HEK293 (cell line): ENCODE measurements around the gene DPYD.

Experiments
- CTCF ChIA-PET: fragments of 350-600 bp; formaldehyde crosslinking; extraction: SDS; loops from one replicate; lab custom pipeline; 2021; ENCODE audit warnings: antibody characterized with exemption; lab: Yijun Ruan, JAX
- POLR2A ChIA-PET: fragments of 300-600 bp; formaldehyde crosslinking; extraction: SDS; loops from one replicate; lab custom pipeline; 2020; ENCODE audit warnings: antibody characterized with exemption, inconsistent platforms; lab: Yijun Ruan, JAX
- H3K27ac ChIP-seq: fragments of 200-500 bp; sonication (Bioruptor generic); 2 replicates; pipeline ENCODE4 v1.5.1; 2014; ENCODE audit warnings: low read depth, low read length, control low read depth, inconsistent platforms; ENCODE audit errors: extremely low read depth
- H3K36me3 ChIP-seq, 2 experiments: fragments of 200-500 bp in 1 of 2; sonication (Bioruptor generic) in 1 of 2; 1 replicate in 1 of 2; 2 replicates in 1 of 2; pipeline ENCODE4 v1.5.1; 2014 to 2017; ENCODE audit warnings: inconsistent platforms in 2 of 2, low read length in 2 of 2; ENCODE audit not compliant: control insufficient read depth in 2 of 2, insufficient read depth in 1 of 2
- H3K4me1 ChIP-seq: fragments of 200-500 bp; sonication (Bioruptor generic); 2 replicates; pipeline ENCODE4 v1.5.1; 2014; ENCODE audit warnings: mild to moderate bottlenecking, low read length, inconsistent platforms; ENCODE audit not compliant: control insufficient read depth, insufficient read depth
- H3K4me3 ChIP-seq: 2 replicates; pipeline ENCODE4 v1.5.1; 2011; ENCODE audit warnings: low read depth, mild to moderate bottlenecking, control low read depth, low read length, moderate library complexity
- H3K9me3 ChIP-seq: fragments of 200-500 bp; sonication (Bioruptor generic); 2 replicates; pipeline ENCODE4 v1.5.1; 2014; ENCODE audit warnings: low read depth, low read length, inconsistent platforms; ENCODE audit not compliant: control insufficient read depth, insufficient read depth
- MYNN ChIP-seq: fragments of 450-650 bp; formaldehyde crosslinking; IDR thresholded peaks from 2 replicates; pipeline ENCODE4 v1.5.1; 2016; ENCODE audit warnings: missing biosample characterization, missing genetic modification characterization, borderline replicate concordance
- OVOL3 ChIP-seq: fragments of 450-650 bp; formaldehyde crosslinking; IDR thresholded peaks from 2 replicates; pipeline ENCODE4 v1.5.1; 2016; ENCODE audit warnings: missing biosample characterization, missing genetic modification characterization
- PRDM1 ChIP-seq: fragments of 450-650 bp; formaldehyde crosslinking; IDR thresholded peaks from 2 replicates; pipeline ENCODE4; 2016; ENCODE audit warnings: missing biosample characterization, missing genetic modification characterization
- PRDM4 ChIP-seq: fragments of 450-650 bp; formaldehyde crosslinking; IDR thresholded peaks from 2 replicates; pipeline ENCODE4 v1.5.1; 2017; ENCODE audit warnings: missing biosample characterization, missing genetic modification characterization
- SP3 ChIP-seq: fragments of 450-650 bp; formaldehyde crosslinking; IDR thresholded peaks from 2 replicates; pipeline ENCODE4 v1.5.1; 2016; ENCODE audit warnings: missing biosample characterization, missing genetic modification characterization
- YY1 ChIP-seq: fragments of 450-650 bp; formaldehyde crosslinking; IDR thresholded peaks from 2 replicates; pipeline ENCODE4 v1.5.1; 2018; ENCODE audit warnings: missing biosample characterization, missing genetic modification characterization
- ZNF112 ChIP-seq: fragments of 450-650 bp; formaldehyde crosslinking; IDR thresholded peaks from 2 replicates; pipeline ENCODE4 v1.5.0; 2017; ENCODE audit warnings: missing biosample characterization, missing genetic modification characterization
- ZNF121 ChIP-seq: fragments of 450-650 bp; formaldehyde crosslinking; IDR thresholded peaks from 2 replicates; pipeline ENCODE4 v1.5.1; 2016; ENCODE audit warnings: missing biosample characterization, missing genetic modification characterization
- ZNF138 ChIP-seq: fragments of 450-650 bp; formaldehyde crosslinking; IDR thresholded peaks from 2 replicates; pipeline ENCODE4 v1.5.1; 2016; ENCODE audit warnings: missing biosample characterization, missing genetic modification characterization, borderline replicate concordance
- ZNF292 ChIP-seq: fragments of 450-650 bp; formaldehyde crosslinking; IDR thresholded peaks from 2 replicates; pipeline ENCODE4 v1.5.1; 2016; ENCODE audit warnings: low read depth, missing biosample characterization, missing genetic modification characterization, borderline replicate concordance
- ZNF341 ChIP-seq: fragments of 450-650 bp; formaldehyde crosslinking; IDR thresholded peaks from 2 replicates; pipeline ENCODE4; 2016; ENCODE audit warnings: low read depth, missing biosample characterization, missing genetic modification characterization
- ZNF354C ChIP-seq: fragments of 450-650 bp; formaldehyde crosslinking; IDR thresholded peaks from 2 replicates; pipeline ENCODE4 v1.5.1; 2016; ENCODE audit warnings: missing biosample characterization, missing genetic modification characterization, low read depth, borderline replicate concordance
- ZNF366 ChIP-seq: fragments of 450-650 bp; formaldehyde crosslinking; conservative IDR thresholded peaks from 2 replicates; pipeline ENCODE4 v1.5.1; 2016; ENCODE audit warnings: missing biosample characterization, missing genetic modification characterization
- ZNF423 ChIP-seq: fragments of 450-650 bp; formaldehyde crosslinking; IDR thresholded peaks from 2 replicates; pipeline ENCODE4 v1.5.1; 2016; ENCODE audit warnings: missing biosample characterization, missing genetic modification characterization
- ZNF510 ChIP-seq: fragments of 450-650 bp; formaldehyde crosslinking; IDR thresholded peaks from 2 replicates; pipeline ENCODE4 v1.5.1; 2018; ENCODE audit warnings: mild to moderate bottlenecking, missing genetic modification characterization, missing biosample characterization; ENCODE audit not compliant: insufficient replicate concordance
- ZNF544 ChIP-seq: fragments of 450-650 bp; formaldehyde crosslinking; IDR thresholded peaks from 2 replicates; pipeline ENCODE4 v1.5.0; 2017; ENCODE audit warnings: missing biosample characterization, missing genetic modification characterization
- ZNF548 ChIP-seq: fragments of 450-650 bp; formaldehyde crosslinking; IDR thresholded peaks from 2 replicates; pipeline ENCODE4 v1.5.1; 2016; ENCODE audit warnings: missing biosample characterization, missing genetic modification characterization
- ZNF626 ChIP-seq: fragments of 450-650 bp; sonication (Bioruptor Pico); formaldehyde crosslinking; IDR thresholded peaks from 2 replicates; pipeline ENCODE4 v1.5.1; 2018; ENCODE audit warnings: missing biosample characterization, missing genetic modification characterization, inconsistent platforms
- ZNF768 ChIP-seq: fragments of 450-650 bp; formaldehyde crosslinking; IDR thresholded peaks from 2 replicates; pipeline ENCODE4 v1.5.1; 2018; ENCODE audit warnings: missing biosample characterization, mild to moderate bottlenecking, missing genetic modification characterization
- ZNF830 ChIP-seq: fragments of 450-650 bp; IDR thresholded peaks from 2 replicates; pipeline ENCODE4 v1.5.0; 2018; ENCODE audit warnings: missing biosample characterization, missing genetic modification characterization, low read depth, mild to moderate bottlenecking, moderate library complexity
- ZSCAN5A ChIP-seq: fragments of 450-650 bp; formaldehyde crosslinking; IDR thresholded peaks from 2 replicates; pipeline ENCODE4 v1.5.1; 2016; ENCODE audit warnings: missing biosample characterization, missing genetic modification characterization

The DPYD gene

GRCh38 chr1:97538113-97538512 lies 382.7 kb downstream of the DPYD start:
- ChIA-PET POLR2A (no interaction called here), CTCF (interaction anchor here (0.5 to 1.0 kb wide), 2 partner anchors 13 to 459 kb away, joined by 3 to 4 read pairs; no protein-coding TSS in a partner anchor)
- Histone ChIP-seq H3K4me3 (no peak overlapping the region), H3K36me3 (no peaks in the 10 kb centered on the region), H3K27ac (no peak overlapping the region), H3K4me1 (no peaks in the 10 kb centered on the region), H3K9me3 (no peaks in the 10 kb centered on the region)
- TF ChIP-seq ZNF292 (tag by site-specific recombination), result no peak
- TF ChIP-seq ZNF341 (tag by site-specific recombination), result no peak

DNA sequence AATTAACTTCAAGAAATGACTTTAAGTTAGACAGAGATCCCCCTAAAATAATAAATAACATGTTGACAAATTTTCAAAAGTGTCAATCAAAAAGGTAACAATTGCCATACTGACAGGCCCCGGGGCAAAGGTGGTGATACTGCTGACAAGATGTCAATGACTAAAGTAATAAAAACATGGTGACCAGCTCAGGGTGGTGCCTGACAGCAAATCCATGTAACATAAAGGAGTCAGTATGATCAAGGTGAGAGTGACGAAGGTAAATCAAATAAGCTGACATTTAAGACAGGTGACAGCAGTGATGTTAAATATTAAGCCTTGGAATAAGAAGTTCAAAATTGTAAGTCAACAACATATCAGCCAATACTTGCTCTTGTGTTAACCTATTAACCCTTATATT lies 387.5 kb downstream of the DPYD start:
- TF ChIP-seq OVOL3 (no peak), ZNF830 (tag by site-specific recombination) (no peak), ZNF548 (tag by site-specific recombination) (no peak), ZNF121 (tag by site-specific recombination) (no peak), YY1 (tag by site-specific recombination) (no peak), ZNF138 (tag by site-specific recombination) (no peak), ZNF626 (no peak), ZNF354C (tag by site-specific recombination) (no peak), MYNN (tag by site-specific recombination) (no peak), ZNF423 (tag by site-specific recombination) (no peak), SP3 (tag by site-specific recombination) (no peak), PRDM4 (tag by site-specific recombination) (no peak), ZNF510 (tag by site-specific recombination) (no peak), ZNF768 (tag by site-specific recombination) (no peak), ZSCAN5A (tag by site-specific recombination) (no peak), ZNF544 (tag by site-specific recombination) (no peak)
- Histone ChIP-seq H3K4me3 (no peak overlapping the region), H3K36me3 (no peaks in the 10 kb centered on the region), H3K27ac (no peak overlapping the region), H3K4me1 (no peaks in the 10 kb centered on the region), H3K9me3 (no peaks in the 10 kb centered on the region)
- ChIA-PET CTCF (no interaction called here), POLR2A (no interaction called here)

DNA sequence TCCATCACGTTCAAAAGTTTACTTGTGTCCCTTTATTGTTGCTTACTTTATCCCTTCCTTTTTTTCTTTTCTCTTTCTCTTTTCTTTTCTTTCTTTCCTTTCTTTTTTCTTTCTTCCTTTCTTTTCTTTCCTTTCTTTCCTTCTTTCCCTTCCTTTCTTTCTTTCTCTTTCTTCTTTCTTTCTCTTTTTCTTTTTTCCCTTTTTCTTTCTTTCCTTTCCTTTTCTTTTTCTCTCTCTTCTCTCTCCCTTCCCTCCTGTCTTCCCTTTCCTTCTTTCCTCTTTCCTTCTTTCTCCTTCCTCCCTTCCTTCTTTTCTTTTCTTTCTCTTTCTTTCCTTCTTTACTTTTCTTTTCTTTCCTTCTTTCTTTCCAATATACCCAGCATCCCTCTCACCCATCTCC lies 391.2 kb downstream of the DPYD start:
- no peak overlapping the region for H3K27ac ChIP-seq
- no peaks in the 10 kb centered on the region for H3K4me1 ChIP-seq
- no peaks in the 10 kb centered on the region for H3K36me3 ChIP-seq
- TF ChIP-seq PRDM1 (tag by site-specific recombination), result peak; percentile 98
- TF ChIP-seq ZNF366 (tag by site-specific recombination), result peak; percentile 65; the same call in 1 of the 2 replicates
- TF ChIP-seq ZNF112 (tag by site-specific recombination), result no peak
- ChIA-PET POLR2A (no interaction called here), CTCF (no interaction called here)
- no peak overlapping the region for H3K4me3 ChIP-seq
- no peaks in the 10 kb centered on the region for H3K9me3 ChIP-seq
